ENCODE measurements around the gene FURIN.

The FURIN gene

DNA sequence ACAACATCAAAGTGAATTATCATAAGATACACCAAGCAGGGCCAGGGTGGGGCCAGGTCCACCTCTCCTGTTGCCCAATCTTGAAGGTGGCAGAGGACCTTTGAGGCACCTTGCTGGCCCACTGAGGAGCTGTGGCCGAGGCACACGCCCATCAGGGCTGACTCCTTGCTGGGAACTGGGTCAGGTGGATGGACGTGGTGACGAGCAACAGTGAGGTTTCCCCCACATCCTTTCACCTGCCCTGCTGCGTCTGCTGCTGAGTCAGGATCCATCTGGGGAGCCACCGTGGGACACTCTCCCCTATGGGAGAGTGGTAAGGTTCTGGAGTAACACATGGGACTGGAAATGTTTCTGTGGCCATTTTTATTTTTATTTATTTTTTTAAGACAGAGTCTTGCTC is 17.3 kb upstream of the FURIN start:
- no peak overlapping the region for H3K27ac ChIP-seq
- H3K36me3 ChIP-seq (replicated peaks) = no peaks in the 10 kb centered on the region
- TF ChIP-seq CTCF (IDR thresholded peaks at IDR 0.05; ENCODE audit: low read depth, low read length, missing control alignments) = no peak
- no peak overlapping the region for H3K4me3 ChIP-seq (ENCODE audit: low read depth, low read length)
- in situ Hi-C loops (cut with HindIII; ENCODE audit: low pct_ligation_motif_present, low sequenced_read_pairs) = no loop called here
- H3K27me3 ChIP-seq (replicated peaks) = no peaks in the 10 kb centered on the region
- no peak for DNase-seq

- H3K4me3 ChIP-seq (ENCODE audit: low read depth, low read length) = no peak overlapping the region
- no peak for DNase-seq
- no peak overlapping the region for H3K27ac ChIP-seq
- no peaks in the 10 kb centered on the region for H3K36me3 ChIP-seq (replicated peaks)
- no peaks in the 10 kb centered on the region for H3K27me3 ChIP-seq (replicated peaks)
- no peak for TF ChIP-seq CTCF (IDR thresholded peaks at IDR 0.05; ENCODE audit: low read depth, low read length, missing control alignments)
- in situ Hi-C loops (cut with HindIII; ENCODE audit: low pct_ligation_motif_present, low sequenced_read_pairs) = no loop called here
These were observed 16.4 kb upstream of the FURIN start for GRCh38 chr15:90851940-90852339.

GRCh38 chr15:90855139-90855538 is 13.2 kb upstream of the FURIN start:
- in situ Hi-C loops (cut with HindIII; ENCODE audit: low pct_ligation_motif_present, low sequenced_read_pairs) = no loop called here
- Histone ChIP-seq H3K36me3 (replicated peaks) (no peaks in the 10 kb centered on the region), H3K27me3 (replicated peaks) (no peaks in the 10 kb centered on the region), H3K27ac (no peak overlapping the region), H3K4me3 (ENCODE audit: low read depth, low read length) (no peak overlapping the region)
- TF ChIP-seq CTCF (IDR thresholded peaks at IDR 0.05; ENCODE audit: low read depth, low read length, missing control alignments) = no peak
- no peak for DNase-seq

DNA sequence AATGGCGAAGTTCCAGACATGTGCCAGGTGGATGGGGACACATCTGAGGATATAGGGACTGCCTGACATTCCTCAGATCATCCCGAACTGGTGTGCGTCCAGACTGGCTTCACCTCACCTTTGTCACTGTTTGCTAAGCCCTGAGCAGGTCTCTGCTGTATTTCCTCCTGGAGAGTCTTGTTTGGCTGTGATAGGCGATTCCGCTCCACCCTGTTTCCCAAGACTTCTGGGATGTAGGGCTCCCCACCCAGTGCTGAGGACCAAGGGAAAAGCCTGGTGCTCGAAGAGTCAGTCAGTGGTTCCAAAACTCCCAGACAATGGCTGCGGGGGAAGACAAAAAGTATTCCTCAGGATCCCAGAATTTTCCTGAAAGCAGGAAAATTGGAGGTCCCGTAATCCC is 11.1 kb upstream of the FURIN start:
- no peak overlapping the region for H3K27ac ChIP-seq
- H3K4me3 ChIP-seq (ENCODE audit: low read depth, low read length) = no peak overlapping the region
- in situ Hi-C loops (cut with HindIII; ENCODE audit: low pct_ligation_motif_present, low sequenced_read_pairs) = no loop called here
- H3K36me3 ChIP-seq (replicated peaks) = no peaks in the 10 kb centered on the region
- no peak for DNase-seq
- no peak for TF ChIP-seq CTCF (IDR thresholded peaks at IDR 0.05; ENCODE audit: low read depth, low read length, missing control alignments)
- H3K27me3 ChIP-seq (replicated peaks) = no peaks in the 10 kb centered on the region

DNA sequence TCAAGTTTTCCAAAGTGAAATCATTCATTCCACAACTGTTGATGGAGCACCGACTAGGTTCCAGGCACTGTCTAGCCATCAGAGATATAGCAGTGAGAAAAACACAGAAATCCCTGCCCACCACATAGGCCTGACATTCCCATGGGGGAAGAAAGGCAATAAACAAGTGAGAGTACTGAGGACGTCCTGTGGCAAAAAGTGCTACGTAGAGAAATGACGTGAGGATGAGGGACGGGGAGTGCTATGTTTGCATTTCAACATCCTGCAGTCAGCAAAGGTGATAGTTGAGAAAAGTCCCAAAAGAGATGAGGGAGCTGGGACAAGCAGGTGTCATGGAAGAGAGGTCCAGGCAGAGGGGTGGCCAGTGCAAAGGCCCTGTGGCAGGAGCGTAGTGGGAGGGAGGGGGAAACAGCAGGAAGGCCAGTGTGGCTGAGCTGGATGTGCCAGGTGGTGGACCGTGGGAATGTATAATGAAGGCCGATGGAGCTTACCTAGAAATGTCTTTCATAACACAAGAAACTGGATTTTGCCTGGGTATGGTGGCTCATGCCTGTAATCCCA is 10.4 kb upstream of the FURIN start:
- DNase-seq = no peak
- Histone ChIP-seq H3K36me3 (replicated peaks) (no peaks in the 10 kb centered on the region), H3K27me3 (replicated peaks) (no peaks in the 10 kb centered on the region), H3K27ac (no peak overlapping the region), H3K4me3 (ENCODE audit: low read depth, low read length) (no peak overlapping the region)
- in situ Hi-C loops (cut with HindIII; ENCODE audit: low pct_ligation_motif_present, low sequenced_read_pairs) = no loop called here
- no peak for TF ChIP-seq CTCF (IDR thresholded peaks at IDR 0.05; ENCODE audit: low read depth, low read length, missing control alignments)
